GM21825 (cell line): Measurements from ENCODE around the gene CAMSAP2.

ENCODE experiments used
- ATAC-seq: cut with Tn5 transposase; IDR thresholded peaks from one replicate; pipeline ENCODE4 v1.9.1; 2021; ENCODE audit warnings: mild to moderate bottlenecking, moderate library complexity; ENCODE audit not compliant: unreplicated experiment

Gene CAMSAP2

DNA sequence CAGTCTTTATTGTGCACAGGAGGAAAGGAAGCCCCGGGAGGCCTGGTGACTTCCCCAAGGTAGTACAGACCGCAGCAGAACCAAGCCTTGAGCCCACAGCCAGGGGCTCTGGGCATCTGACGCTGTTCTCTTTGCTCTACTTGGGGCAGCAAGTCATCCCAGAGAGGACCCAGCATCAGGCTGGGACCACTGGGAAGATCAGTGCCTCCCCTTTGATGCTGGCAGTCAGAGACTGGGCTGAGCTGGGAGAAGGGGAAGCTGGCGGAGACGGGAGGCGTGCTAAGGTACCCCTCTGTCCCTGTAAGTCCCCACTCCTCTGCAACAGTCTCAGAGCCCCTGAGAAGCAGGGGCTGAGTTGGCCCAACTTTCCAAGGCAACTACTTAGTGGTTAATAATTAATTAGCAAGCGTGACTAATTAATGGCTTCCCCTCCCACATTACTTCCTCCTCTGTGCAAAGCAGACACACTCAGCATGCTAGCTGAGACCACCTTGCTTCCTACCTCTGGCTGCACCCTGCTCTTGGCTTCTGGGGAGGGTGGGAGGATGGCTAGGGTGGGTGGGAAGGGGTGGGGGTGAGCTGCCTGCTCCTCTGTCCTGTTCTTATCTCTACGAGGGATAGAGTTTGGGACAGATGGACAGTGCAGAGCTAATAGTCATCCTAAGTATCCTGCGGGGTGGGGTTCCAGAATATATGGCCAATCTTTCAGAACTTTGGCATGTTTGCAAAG, 157.3 kb downstream of the CAMSAP2 start:
- ATAC-seq: peak; percentile 46

GRCh38 chr1:200896531-200897196, 158.0 kb downstream of the CAMSAP2 start:
- no peak for ATAC-seq

DNA sequence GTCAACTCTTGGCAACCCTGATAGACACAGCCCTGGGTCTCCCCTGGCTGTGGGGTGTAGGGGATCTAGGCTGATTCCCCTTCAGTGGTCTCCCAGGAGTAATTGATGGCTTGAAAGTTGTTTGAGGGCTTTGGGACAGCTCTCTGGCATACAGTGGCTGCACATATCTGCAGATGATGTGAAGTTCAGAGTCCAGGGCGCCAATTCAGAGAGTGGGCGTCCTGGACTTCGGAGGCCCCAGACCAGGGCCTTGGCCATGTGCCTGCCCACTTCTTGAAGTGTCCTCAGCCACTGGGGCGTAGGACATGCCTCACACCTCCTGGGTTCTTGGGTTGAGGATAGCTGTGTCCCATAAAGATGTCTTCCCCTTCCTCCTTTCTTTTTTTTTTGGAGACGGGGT, 158.6 kb downstream of the CAMSAP2 start:
- no peak for ATAC-seq

- no peak for ATAC-seq
These were observed 160.3 kb downstream of the CAMSAP2 start for GRCh38 chr1:200899015-200899386.

DNA sequence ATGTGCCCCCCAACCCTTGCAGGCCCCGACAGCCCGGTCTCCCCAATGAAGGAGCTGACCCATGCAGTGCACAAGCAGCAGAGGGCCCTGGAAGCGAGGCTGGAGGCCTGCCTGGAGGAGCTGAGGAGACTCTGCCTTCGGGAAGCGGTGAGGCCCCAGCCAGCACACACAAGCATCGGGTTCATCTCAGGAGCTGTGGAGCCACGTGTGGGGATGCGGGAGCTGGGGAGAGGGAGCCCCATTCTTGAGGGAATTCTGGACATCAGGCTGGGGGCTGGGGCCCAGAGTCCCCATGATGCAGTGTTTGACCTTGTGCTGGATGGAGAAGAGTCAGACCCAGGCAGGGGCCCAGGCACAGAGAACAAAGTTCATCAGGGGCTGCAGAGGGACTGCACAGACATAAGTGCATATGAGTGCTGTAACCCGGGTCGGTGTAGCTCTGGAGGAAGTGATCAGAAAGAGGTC, 160.8 kb downstream of the CAMSAP2 start:
- ATAC-seq: no peak

GRCh38 chr1:200899954-200900867, 161.5 kb downstream of the CAMSAP2 start:
- no peak for ATAC-seq

- no peak for ATAC-seq
These were observed 162.2 kb downstream of the CAMSAP2 start for GRCh38 chr1:200900877-200901276.

GRCh38 chr1:200901350-200901749, 162.7 kb downstream of the CAMSAP2 start:
- no peak for ATAC-seq

DNA sequence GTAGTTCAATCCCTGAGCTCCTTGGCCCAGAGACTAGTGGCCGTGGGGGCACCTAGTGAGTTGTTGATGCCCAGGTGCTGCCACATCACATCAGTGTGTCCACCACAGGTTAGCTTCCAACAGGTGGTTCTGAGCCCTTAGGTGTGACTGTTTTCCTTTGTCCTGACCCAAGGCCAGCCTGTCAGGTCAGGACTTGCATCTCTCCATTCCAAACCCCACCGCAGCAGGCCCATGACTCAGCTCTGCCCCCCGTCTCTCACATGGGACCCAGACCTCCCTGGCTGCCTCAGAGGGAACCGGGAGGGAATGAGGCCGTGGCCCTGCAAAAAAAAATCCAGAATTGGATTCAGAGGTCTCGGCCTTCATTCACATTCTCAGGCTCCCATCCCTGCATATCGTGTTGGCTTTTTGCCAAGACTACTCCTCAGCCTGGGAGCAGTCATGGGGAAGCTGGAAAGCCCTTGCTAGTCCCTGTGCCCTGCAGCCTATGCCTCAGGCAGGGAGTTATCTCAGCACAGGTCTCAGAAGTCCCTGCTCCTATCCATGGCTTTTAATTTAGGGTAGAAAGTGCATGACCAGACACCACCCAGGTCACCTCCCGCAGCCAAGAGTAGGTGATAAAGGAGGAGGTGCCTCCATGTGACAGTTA, 163.2 kb downstream of the CAMSAP2 start:
- ATAC-seq: no peak

DNA sequence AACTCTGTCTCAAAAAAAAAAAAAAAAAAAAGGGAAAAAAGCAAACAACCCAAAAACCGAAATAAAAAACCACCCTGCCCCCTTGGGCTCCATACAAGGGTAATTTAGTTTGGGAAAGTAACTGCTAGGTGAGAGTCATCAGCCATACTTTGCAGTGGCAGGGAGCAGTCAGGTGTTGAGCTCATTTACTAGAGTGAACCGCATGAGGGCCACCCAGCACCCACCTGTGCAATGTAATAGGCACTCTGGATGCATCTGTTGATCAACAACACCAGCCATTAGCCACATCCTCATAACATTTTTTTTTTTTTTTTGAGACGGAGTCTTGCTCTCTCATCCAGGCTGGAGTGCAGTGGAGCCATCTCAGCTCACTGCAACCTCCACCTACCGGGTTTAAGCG, 165.1 kb downstream of the CAMSAP2 start:
- ATAC-seq: no peak

DNA sequence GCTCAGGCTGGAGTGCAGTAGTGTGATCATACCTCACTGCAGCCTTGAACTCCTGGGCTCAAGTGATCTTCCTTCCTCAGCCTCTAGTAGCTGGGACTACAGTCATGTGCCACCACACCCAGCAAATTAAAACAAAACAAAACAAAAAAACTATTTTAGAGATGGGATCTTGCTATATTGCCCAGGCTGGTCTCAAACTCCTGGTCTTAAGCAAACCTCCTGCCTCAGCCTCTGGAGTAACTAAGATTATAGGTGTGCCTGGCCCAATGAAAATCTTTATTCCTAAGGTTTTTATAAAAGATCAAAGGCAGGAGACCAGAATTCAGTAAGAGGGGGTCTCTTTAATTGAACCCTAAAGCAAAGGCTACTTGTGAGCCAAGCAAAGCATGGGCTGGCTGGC, 166.1 kb downstream of the CAMSAP2 start:
- no peak for ATAC-seq

DNA sequence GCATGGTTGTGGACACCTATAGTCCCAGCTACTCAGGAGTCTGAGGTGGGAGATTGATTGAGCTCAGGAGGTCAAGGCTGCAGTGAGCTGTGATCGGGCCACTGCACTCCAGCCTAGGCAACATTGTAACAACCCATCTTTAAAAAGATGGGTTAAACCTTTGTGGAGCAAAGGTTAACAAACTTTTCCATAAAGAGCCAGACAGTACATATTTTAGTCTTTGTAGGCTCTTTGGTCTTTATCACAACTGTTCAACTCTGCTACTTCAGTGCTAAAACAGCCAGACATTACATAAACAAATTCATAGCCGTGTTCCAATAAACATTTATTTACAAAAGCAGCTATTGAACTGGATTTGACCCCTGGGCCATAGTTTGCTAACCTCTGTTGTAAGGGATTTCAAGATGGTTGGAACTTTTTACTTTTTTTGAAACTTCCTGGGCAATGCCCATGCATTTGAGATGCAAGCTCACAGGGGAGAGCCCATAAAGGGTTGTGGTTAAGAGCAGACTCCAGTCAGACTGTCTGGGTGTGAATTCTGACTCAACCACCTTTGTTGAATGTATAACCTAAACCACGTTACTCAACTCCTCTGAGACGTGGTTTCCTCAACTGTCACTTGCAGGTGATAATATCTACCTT, 166.8 kb downstream of the CAMSAP2 start:
- ATAC-seq: peak; percentile 37

DNA sequence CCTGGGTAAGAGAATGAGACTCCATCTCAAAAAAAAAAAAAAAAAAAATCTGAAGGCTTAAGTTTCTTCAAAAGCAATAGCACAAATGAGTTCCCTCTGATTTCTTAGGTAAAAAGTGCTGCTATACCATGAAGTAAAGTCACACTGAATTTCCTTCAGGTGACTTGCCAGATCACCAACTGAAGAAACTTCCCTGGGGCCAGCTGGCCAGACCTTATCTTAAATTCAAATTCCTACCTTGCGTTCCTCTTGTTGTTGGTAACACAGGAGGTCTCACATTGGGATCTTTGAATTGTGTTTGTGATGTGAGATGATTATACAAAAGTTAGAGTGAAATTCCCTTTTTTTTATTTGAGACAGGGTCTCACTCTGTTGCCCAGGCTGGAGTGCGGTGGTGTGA, 167.8 kb downstream of the CAMSAP2 start:
- no peak for ATAC-seq

DNA sequence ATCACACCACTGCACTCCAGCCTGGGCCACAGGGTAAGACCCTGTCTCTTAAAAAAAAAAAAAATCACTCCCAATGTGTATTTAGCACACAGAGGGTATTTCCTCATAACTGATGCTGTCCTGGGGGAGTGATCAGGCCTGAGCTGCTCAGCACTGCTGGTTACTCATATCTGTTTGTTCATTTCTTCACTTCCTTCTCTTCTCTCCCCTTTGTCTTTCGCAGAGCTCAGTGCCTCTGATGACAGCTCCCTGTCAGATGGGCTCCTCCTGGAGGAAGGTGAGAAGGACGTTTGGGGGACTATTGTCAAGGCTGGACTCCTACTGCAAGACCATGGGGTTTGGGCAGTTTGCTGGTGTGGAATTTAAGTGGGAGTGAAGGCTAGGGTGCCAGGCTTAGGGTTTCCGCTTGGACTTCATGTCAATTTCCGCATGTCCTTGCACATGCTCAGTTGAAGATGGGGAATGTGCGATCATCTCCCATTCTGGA, 169.0 kb downstream of the CAMSAP2 start:
- peak; percentile 70 for ATAC-seq

- no peak for ATAC-seq
These were observed 169.6 kb downstream of the CAMSAP2 start for GRCh38 chr1:200908191-200908868.

DNA sequence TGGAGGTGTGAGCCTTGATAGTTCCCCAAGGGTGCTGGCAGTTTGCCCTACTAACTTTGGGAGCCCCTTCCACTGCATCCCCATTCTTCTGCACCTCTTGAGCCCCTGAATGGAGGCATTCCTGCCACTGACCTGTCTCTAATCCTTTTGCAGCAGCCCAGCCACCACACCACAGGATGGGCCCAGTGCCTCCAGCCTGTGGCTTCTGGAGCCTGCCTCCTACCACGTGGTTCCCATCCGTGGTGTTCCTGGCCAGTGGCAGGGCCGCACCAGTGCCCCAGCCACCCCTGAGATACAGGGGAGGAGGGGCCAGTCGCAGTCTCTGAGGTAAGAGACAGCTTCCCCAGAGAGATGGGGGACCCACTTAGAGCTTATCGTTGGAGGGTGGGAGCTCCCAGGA, 170.4 kb downstream of the CAMSAP2 start:
- no peak for ATAC-seq

DNA sequence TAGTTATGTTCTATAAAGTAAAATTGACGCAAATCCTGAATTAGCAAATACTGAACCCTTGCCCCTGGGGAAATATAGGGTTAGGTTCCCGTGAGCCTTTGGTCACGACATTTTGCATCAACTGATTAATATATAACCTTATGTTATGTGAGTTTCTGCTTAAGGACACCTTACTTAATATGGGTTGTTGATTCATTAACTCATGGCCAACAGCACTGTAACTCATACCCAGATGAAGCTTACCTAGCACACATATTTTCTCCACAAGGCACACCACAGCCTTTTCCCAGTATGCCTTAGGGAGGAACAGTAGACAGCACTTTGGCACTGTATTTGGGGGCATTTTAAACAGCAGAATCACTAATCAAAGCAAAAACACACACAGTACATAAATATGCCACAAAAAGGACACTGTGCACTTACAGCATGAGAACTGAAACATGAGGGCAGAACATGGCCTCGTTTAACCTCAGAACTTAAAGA, 171.1 kb downstream of the CAMSAP2 start:
- peak; percentile 39 for ATAC-seq
